ENCODE results near the gene PCDHA8. TPM values are rescaled to one million over a fixed set of nuclear protein-coding genes. Genes with fewer than 3 reads are reported as not detected.

Gene PCDHA8
- total RNA-seq, 1 donor from 2014 or later = not detected

DNA sequence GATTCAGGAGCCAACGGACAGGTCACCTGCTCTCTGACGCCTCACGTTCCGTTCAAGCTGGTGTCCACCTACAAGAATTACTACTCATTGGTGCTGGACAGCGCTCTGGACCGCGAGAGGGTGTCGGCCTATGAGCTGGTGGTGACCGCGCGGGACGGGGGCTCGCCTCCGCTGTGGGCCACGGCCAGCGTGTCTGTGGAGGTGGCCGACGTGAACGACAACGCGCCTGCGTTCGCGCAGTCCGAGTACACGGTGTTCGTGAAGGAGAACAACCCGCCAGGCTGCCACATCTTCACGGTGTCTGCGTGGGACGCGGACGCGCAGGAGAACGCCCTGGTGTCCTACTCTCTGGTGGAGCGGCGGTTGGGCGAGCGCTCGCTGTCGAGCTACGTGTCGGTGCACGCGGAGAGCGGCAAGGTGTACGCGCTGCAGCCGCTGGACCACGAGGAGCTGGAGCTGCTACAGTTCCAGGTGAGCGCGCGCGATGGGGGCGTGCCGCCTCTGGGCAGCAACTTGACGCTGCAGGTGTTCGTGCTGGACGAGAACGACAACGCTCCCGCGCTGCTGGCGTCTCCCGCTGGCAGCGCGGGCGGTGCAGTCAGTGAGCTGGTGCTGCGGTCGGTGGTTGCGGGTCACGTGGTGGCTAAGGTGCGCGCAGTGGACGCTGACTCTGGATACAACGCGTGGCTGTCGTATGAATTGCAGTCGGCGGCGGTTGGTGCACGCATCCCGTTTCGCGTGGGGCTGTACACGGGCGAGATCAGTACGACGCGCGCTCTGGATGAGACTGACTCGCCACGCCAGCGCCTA, 16.4 kb downstream of the PCDHA8 start:
- ChIA-PET POLR2A (no interaction called here), CTCF (no interaction called here)
- Mint-ChIP-seq H3K27me3 (no peaks in the 10 kb centered on the region), H3K4me1 (no peaks in the 10 kb centered on the region), H3K27ac (no peak overlapping the region), H3K9me3 (peaks cover 3% of the 10 kb centered on the region), H3K36me3 (ENCODE audit: low read depth) (no peaks in the 10 kb centered on the region), H3K4me3 (no peak overlapping the region)
- DNase-seq (no peak), ATAC-seq (ENCODE audit: low read depth) (no peak)
- TF ChIP-seq, protein P1, sequence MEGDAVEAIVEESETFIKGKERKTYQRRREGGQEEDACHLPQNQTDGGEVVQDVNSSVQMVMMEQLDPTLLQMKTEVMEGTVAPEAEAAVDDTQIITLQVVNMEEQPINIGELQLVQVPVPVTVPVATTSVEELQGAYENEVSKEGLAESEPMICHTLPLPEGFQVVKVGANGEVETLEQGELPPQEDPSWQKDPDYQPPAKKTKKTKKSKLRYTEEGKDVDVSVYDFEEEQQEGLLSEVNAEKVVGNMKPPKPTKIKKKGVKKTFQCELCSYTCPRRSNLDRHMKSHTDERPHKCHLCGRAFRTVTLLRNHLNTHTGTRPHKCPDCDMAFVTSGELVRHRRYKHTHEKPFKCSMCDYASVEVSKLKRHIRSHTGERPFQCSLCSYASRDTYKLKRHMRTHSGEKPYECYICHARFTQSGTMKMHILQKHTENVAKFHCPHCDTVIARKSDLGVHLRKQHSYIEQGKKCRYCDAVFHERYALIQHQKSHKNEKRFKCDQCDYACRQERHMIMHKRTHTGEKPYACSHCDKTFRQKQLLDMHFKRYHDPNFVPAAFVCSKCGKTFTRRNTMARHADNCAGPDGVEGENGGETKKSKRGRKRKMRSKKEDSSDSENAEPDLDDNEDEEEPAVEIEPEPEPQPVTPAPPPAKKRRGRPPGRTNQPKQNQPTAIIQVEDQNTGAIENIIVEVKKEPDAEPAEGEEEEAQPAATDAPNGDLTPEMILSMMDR (IDR thresholded peaks at IDR 0.05) = no peak
- intact Hi-C loops (cut with micrococcal nuclease) = no loop called here

DNA sequence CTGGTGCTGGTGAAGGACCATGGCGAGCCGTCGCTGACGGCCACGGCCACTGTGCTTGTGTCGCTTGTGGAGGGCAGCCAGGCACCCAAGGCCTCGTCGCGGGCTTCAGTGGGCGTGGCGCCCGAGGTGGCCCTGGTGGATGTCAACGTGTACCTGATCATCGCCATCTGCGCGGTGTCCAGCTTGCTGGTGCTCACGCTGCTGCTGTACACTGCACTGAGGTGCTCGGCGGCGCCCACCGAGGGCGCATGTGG, 16.9 kb downstream of the PCDHA8 start:
- DNase-seq = no peak
- no peak overlapping the region for H3K4me3 Mint-ChIP-seq
- POLR2A ChIA-PET = no interaction called here
- TF ChIP-seq, protein P1 (IDR thresholded peaks at IDR 0.05) = no peak
- H3K36me3 Mint-ChIP-seq (ENCODE audit: low read depth) = no peaks in the 10 kb centered on the region
- CTCF ChIA-PET = no interaction called here
- H3K27me3 Mint-ChIP-seq = no peaks in the 10 kb centered on the region
- H3K27ac Mint-ChIP-seq = no peak overlapping the region
- H3K9me3 Mint-ChIP-seq = peaks cover 3% of the 10 kb centered on the region
- ATAC-seq (ENCODE audit: low read depth) = no peak
- intact Hi-C loops (cut with micrococcal nuclease) = no loop called here
- H3K4me1 Mint-ChIP-seq = no peaks in the 10 kb centered on the region

- H3K4me3 Mint-ChIP-seq = no peak overlapping the region
- H3K9me3 Mint-ChIP-seq = no peaks in the 10 kb centered on the region
- DNase-seq = no peak
- ChIA-PET CTCF (no interaction called here), POLR2A (no interaction called here)
- TF ChIP-seq, protein P1 (IDR thresholded peaks at IDR 0.05) = no peak
- H3K36me3 Mint-ChIP-seq (ENCODE audit: low read depth) = no peaks in the 10 kb centered on the region
- intact Hi-C loops (cut with micrococcal nuclease) = loop anchor here (10.0 kb wide), 1 partner anchor 242 kb away; the partner anchor contains the start of gene PCDHB3
- no peak overlapping the region for H3K27ac Mint-ChIP-seq
- no peak for ATAC-seq (ENCODE audit: low read depth)
- H3K27me3 Mint-ChIP-seq = peaks cover 5% of the 10 kb centered on the region
- H3K4me1 Mint-ChIP-seq = no peaks in the 10 kb centered on the region
Measured at GRCh38 chr5:140862441-140863295, 21.7 kb downstream of the PCDHA8 start.

GRCh38 chr5:140868721-140869554, 28.0 kb downstream of the PCDHA8 start, which contains the start of gene PCDHA11:
Gene PCDHA11 (plus strand): TSS chr5:140868957. CDS start chr5:140869104, 147 bp downstream.
- H3K4me3 Mint-ChIP-seq = no peak within 1 kb of the TSS
- ATAC-seq (ENCODE audit: low read depth) = no peak
- intact Hi-C loops (cut with micrococcal nuclease) = loop anchor here (10.0 kb wide), 1 partner anchor 236 kb away; the partner anchor contains the start of gene PCDHB3

More at GRCh38 chr5:140868721-140869554, 28.0 kb downstream of the PCDHA8 start, which contains the start of gene PCDHA11:
- CTCF ChIA-PET = no interaction called here
- peaks cover 5% of the 10 kb centered on the region for H3K27me3 Mint-ChIP-seq
- no peak within 1 kb of the TSS for H3K27ac Mint-ChIP-seq
- POLR2A ChIA-PET = no interaction called here
- TF ChIP-seq, protein P1 (IDR thresholded peaks at IDR 0.05) = no peak
- no peaks in the 10 kb centered on the region for H3K36me3 Mint-ChIP-seq (ENCODE audit: low read depth)
- H3K4me1 Mint-ChIP-seq = no peaks in the 10 kb centered on the region
- no peak for DNase-seq
- peaks cover 3% of the 10 kb centered on the region for H3K9me3 Mint-ChIP-seq
